K562 (cell line): ENCODE measurements around the gene PDZRN3. TPM values are rescaled to one million over a fixed set of nuclear protein-coding genes. Genes with fewer than 3 reads are reported as not detected.

ENCODE experiments used
- ATAC-seq: fragments of 200-7000 bp; cut with Tn5 transposase; 3 replicates; pipeline ENCODE4 v1.9.1; 2020; ENCODE audit warnings: moderate library complexity
- BruUV-seq: library from RNA; stranded (reverse); fragments of 400-500 nt; replicated peaks from 2 replicates; lab custom pipeline; 2021; lab: Mats Ljungman, UMichigan
- CTCF ChIA-PET: fragments of 300-600 bp; formaldehyde crosslinking; extraction: SDS; loops from one replicate; lab custom pipeline; 2021; ENCODE audit warnings: low intra/inter-chr PET ratio; lab: Yijun Ruan, JAX
- POLR2A ChIA-PET: fragments of 300-600, 350-650 bp; sonication (Branson Sonifier 250); formaldehyde crosslinking; extraction: SDS; loops from one replicate; lab custom pipeline; 2021; ENCODE audit warnings: antibody characterized with exemption, inconsistent platforms; lab: Yijun Ruan, JAX
- DNase-seq, 4 experiments: peaks; one replicate each; pipeline versions ENCODE4 v3.0.0 to v3.0.0-alpha.2; 2011 to 2018; ENCODE audit warnings: low spot score in 3 of 4, mixed read lengths in 3 of 4; ENCODE audit errors: extremely low read depth in 1 of 4
- FAIRE-seq: peaks from 2 replicates; lab custom pipeline; 2011; peaks lifted over from hg19 to GRCh38; lab: Jason Lieb, UNC
- H2AFZ ChIP-seq: 2 replicates; pipeline ENCODE4 v1.6.0; 2011; ENCODE audit warnings: low read depth, low read length, control low read depth, inconsistent platforms
- H3K27ac ChIP-seq: fragments of 200-600 bp; 3 replicates; pipeline ENCODE4 v1.8.0; 2011; ENCODE audit warnings: low read depth, mild to moderate bottlenecking, control low read depth, inconsistent platforms, low read length, moderate library complexity, mixed read lengths; ENCODE audit errors: extremely low read depth
- H3K27me3 ChIP-seq, 2 experiments: fragments of 300-600 bp in 1 of 2; 2 replicates in 1 of 2; 3 replicates in 1 of 2; pipeline versions ENCODE4 v1.6.0 to v1.8.0; 2011; ENCODE audit warnings: inconsistent platforms in 2 of 2, low read length in 2 of 2, mild to moderate bottlenecking in 1 of 2, mixed read lengths in 1 of 2, moderate library complexity in 1 of 2; ENCODE audit not compliant: control insufficient read depth in 2 of 2, insufficient read depth in 2 of 2
- H3K36me3 ChIP-seq: fragments of 300-600 bp; 3 replicates; pipeline ENCODE4 v1.8.0; 2011; ENCODE audit warnings: mild to moderate bottlenecking, low read length, inconsistent platforms; ENCODE audit not compliant: control insufficient read depth, insufficient read depth
- H3K4me1 ChIP-seq, 2 experiments: fragments of 200-600 bp in 1 of 2; replicated peaks in 1 of 2; 2 replicates in 1 of 2; 3 replicates in 1 of 2; pipeline versions ENCODE4 v1.5.1 to v1.8.0; 2011; ENCODE audit warnings: inconsistent platforms in 2 of 2, low read length in 2 of 2, mild to moderate bottlenecking in 1 of 2, mixed read lengths in 1 of 2, moderate library complexity in 1 of 2; ENCODE audit not compliant: control insufficient read depth in 2 of 2, insufficient read depth in 2 of 2
- H3K4me2 ChIP-seq: 2 replicates; pipeline ENCODE4 v1.6.1; 2011; ENCODE audit warnings: low read length, control low read depth, inconsistent platforms, mixed read lengths; ENCODE audit not compliant: insufficient read depth
- H3K4me3 ChIP-seq: fragments of 200-600 bp; sonication (generic), shearing (Covaris generic); 2 replicates; pipeline ENCODE4 v1.5.1; 2016; ENCODE audit warnings: control low read depth, inconsistent platforms
- H3K79me2 ChIP-seq: fragments of 200-600 bp; 3 replicates; pipeline ENCODE4 v1.8.0; 2011; ENCODE audit warnings: low read length, inconsistent platforms; ENCODE audit not compliant: control insufficient read depth, insufficient read depth
- H3K9ac ChIP-seq, 2 experiments: 2 replicates each; pipeline versions ENCODE4 v1.6.0 to v1.6.1; 2011; ENCODE audit warnings: low read depth in 2 of 2, low read length in 2 of 2, control low read depth in 1 of 2, inconsistent platforms in 1 of 2, mild to moderate bottlenecking in 1 of 2, mixed read lengths in 1 of 2; ENCODE audit not compliant: insufficient read depth in 1 of 2
- H3K9me1 ChIP-seq: one replicate; pipeline ENCODE4 v1.6.0; 2011; ENCODE audit warnings: inconsistent platforms, mild to moderate bottlenecking, low read length, moderate library complexity; ENCODE audit not compliant: control insufficient read depth, insufficient read depth
- H3K9me3 ChIP-seq: replicated peaks from 2 replicates; pipeline ENCODE4 v1.5.1; 2011; ENCODE audit warnings: low read depth, low read length, inconsistent platforms; ENCODE audit not compliant: control insufficient read depth, insufficient read depth
- H4K20me1 ChIP-seq: replicated peaks from 2 replicates; pipeline ENCODE4 v1.6.1; 2011; ENCODE audit warnings: low read length, inconsistent platforms, mixed read lengths; ENCODE audit not compliant: control insufficient read depth, insufficient read depth
- CBFA2T2 ChIP-seq: fragments of 450-650 bp; conservative IDR thresholded peaks from 2 replicates; pipeline ENCODE4 v1.6.1; 2017; ENCODE audit warnings: mild to moderate bottlenecking
- CUX1 ChIP-seq: fragments of 200-800 bp; sonication (Bioruptor generic); IDR thresholded peaks from 2 replicates; pipeline ENCODE4 v1.6.1; 2016; ENCODE audit warnings: missing genetic modification characterization, missing compliant biosample characterization
- POLR2H ChIP-seq: IDR thresholded peaks from 2 replicates; pipeline ENCODE4 v1.6.1; 2016; ENCODE audit warnings: missing genetic modification characterization, low read depth, mild to moderate bottlenecking, control low read depth, missing compliant biosample characterization, moderate library complexity
- TFAM ChIP-seq: fragments of 250-450 bp; sonication (Bioruptor Pico); conservative IDR thresholded peaks from 2 replicates; pipeline ENCODE4 v1.5.0; 2021; ENCODE audit warnings: mild to moderate bottlenecking, moderate library complexity
- WHSC1 ChIP-seq: IDR thresholded peaks from one replicate; pipeline ENCODE4 v1.6.1; 2012; ENCODE audit warnings: low read length, control low read depth, inconsistent platforms
- YBX1 ChIP-seq: fragments of 450-650 bp; IDR thresholded peaks from 2 replicates; pipeline ENCODE4 v1.7.1; 2016; ENCODE audit warnings: mild to moderate bottlenecking
- ZFP36 ChIP-seq: fragments of 150-350 bp; IDR thresholded peaks from 2 replicates; pipeline ENCODE4 v1.6.1; 2018; ENCODE audit warnings: low read length, low read depth; ENCODE audit not compliant: partially characterized antibody
- ZNF174 ChIP-seq: fragments of 250-450 bp; sonication (Bioruptor Pico); IDR thresholded peaks from 2 replicates; pipeline ENCODE4 v1.4.0; 2020; ENCODE audit warnings: mild to moderate bottlenecking
- ZNF699 ChIP-seq: fragments of 250-450 bp; sonication (Bioruptor Pico); IDR thresholded peaks from 2 replicates; pipeline ENCODE4 v1.8.0; 2021; ENCODE audit warnings: mild to moderate bottlenecking, moderate library complexity; ENCODE audit not compliant: insufficient replicate concordance
- ZNF780A ChIP-seq: fragments of 250-450 bp; sonication (Bioruptor Pico); IDR thresholded peaks from 2 replicates; pipeline ENCODE4 v1.5.0; 2021; ENCODE audit warnings: mild to moderate bottlenecking
- ZSCAN32 ChIP-seq: fragments of 450-650 bp; formaldehyde crosslinking; IDR thresholded peaks from 2 replicates; pipeline ENCODE4 v1.4.0; 2020; ENCODE audit warnings: mild to moderate bottlenecking, moderate library complexity
- WGBS: fragments of 100-300 bp; shearing (Covaris generic); methylation state at CpG from one replicate; pipeline ENCODE4 v1.1.6; 2016; ENCODE audit warnings: low coverage, mixed read lengths; ENCODE audit not compliant: insufficient coverage; ENCODE audit errors: missing lambda C conversion rate; 5-methylcytosine and 5-hydroxymethylcytosine counted together
- in situ Hi-C: fragments of 300-500 bp; cut with MboI; formaldehyde crosslinking; loops from 4 replicates; pipeline ENCODE4 v1.15.0; 2018; ENCODE audit warnings: inconsistent platforms, mixed read lengths
- intact Hi-C: fragments of 100-400 bp; cut with micrococcal nuclease; formaldehyde crosslinking; loops from 2 replicates; pipeline ENCODE4 v1.14.2; 2022
- polyA plus RNA-seq, 8 experiments: library from polyadenylated mRNA; depleted of rRNA in 4 of 8; stranded (reverse) in 5 of 8; unstranded in 3 of 8; fragments of >200 nt; fragmentation: Nextera tagmentation in 2 of 8; fragmentation: Illumina TruSeq in 1 of 8; extraction: Ambion mirVana in 2 of 8; extraction: Trizol in 1 of 8; gene quantifications; 2 replicates each; pipeline versions ENCODE4 v1.2.1 to v1.2.3, GENCODE V29; 2011 to 2014; ENCODE audit warnings: inconsistent platforms in 1 of 8, missing spikeins in 1 of 8
- total RNA-seq, 7 experiments: library from RNA; depleted of rRNA in 6 of 7; stranded (reverse); fragments of >200 nt in 6 of 7; fragmentation: Illumina TruSeq in 2 of 7; extraction: Trizol in 2 of 7; gene quantifications; 2 replicates each; pipeline versions ENCODE4 v1.2.1 to v1.2.3, GENCODE V29; 2011 to 2021; ENCODE audit warnings: low replicate concordance in 1 of 7
- TF ChIP-seq, protein P1 (sequence below): fragments of 450-650 bp; formaldehyde crosslinking; IDR thresholded peaks from 2 replicates; pipeline ENCODE4 v1.4.0; 2022; ENCODE audit warnings: missing genetic modification characterization
- TF ChIP-seq, protein P2 (sequence below): fragments of 200-400 bp; formaldehyde crosslinking; IDR thresholded peaks from 2 replicates; pipeline ENCODE4 v1.6.1; 2017; ENCODE audit warnings: mild to moderate bottlenecking, low read depth, low read length, moderate library complexity

Gene PDZRN3
- total and polyA plus RNA-seq, 9 of the 15 experiments (the other 6 are each of a cell fraction or from before 2014, with no cell fraction given), result 0.16 TPM; not detected in 8

DNA sequence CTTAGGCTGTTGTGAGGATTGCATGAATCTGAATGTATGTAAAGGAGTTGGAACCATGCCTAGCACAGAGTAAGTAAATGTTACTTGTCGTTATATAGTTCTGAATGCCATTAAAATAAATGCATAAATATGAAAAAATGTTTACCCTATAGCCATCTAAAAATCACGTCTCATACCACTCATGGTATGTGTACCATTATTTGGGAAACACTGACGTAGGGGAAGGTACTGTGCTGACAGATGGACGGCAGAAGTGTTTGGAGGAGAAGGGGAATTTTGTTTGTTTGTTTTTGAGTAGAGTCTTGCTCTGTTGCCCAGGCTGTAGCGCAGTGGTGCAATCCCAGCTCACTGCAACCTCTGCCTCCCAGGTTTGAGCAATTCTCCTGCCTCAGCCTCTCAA is 30.5 kb upstream of the PDZRN3 start:
- in situ Hi-C loops (no loop called here), intact Hi-C loops (no loop called here)
- Histone ChIP-seq H3K4me2 (no peak overlapping the region), H4K20me1 (no peaks in the 10 kb centered on the region), H3K9me3 (no peaks in the 10 kb centered on the region), H3K4me3 (no peak overlapping the region), H3K27ac (no peak overlapping the region), H3K27me3 (no peaks in the 10 kb centered on the region), H3K9ac (no peak overlapping the region), H3K9me1 (no peaks in the 10 kb centered on the region), H2AFZ (no peak overlapping the region), H3K79me2 (no peaks in the 10 kb centered on the region), H3K4me1 (no peaks in the 10 kb centered on the region), H3K36me3 (no peaks in the 10 kb centered on the region)
- ATAC-seq, result no peak
- POLR2A ChIA-PET, result no interaction called here
- no TSS peak for BruUV-seq
- WGBS, result 0% methylated on average over 3 of the region's 5 CpGs
- no peak for DNase-seq
- no peak for FAIRE-seq
- CTCF ChIA-PET, result no interaction called here
- no peak for TF ChIP-seq POLR2H (tag)
- no peak for TF ChIP-seq WHSC1
- no peak for TF ChIP-seq ZSCAN32 (CRISPR knock-in tag)
- no peak for TF ChIP-seq TFAM (CRISPR knock-in tag)
- TF ChIP-seq ZFP36, result no peak
- TF ChIP-seq, protein P1, sequence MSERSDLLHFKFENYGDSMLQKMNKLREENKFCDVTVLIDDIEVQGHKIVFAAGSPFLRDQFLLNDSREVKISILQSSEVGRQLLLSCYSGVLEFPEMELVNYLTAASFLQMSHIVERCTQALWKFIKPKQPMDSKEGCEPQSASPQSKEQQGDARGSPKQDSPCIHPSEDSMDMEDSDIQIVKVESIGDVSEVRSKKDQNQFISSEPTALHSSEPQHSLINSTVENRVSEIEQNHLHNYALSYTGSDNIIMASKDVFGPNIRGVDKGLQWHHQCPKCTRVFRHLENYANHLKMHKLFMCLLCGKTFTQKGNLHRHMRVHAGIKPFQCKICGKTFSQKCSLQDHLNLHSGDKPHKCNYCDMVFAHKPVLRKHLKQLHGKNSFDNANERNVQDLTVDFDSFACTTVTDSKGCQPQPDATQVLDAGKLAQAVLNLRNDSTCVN, result no peak
- TF ChIP-seq ZNF780A (CRISPR knock-in tag), result no peak
- TF ChIP-seq ZNF699 (CRISPR knock-in tag), result no peak
- TF ChIP-seq, protein P2, sequence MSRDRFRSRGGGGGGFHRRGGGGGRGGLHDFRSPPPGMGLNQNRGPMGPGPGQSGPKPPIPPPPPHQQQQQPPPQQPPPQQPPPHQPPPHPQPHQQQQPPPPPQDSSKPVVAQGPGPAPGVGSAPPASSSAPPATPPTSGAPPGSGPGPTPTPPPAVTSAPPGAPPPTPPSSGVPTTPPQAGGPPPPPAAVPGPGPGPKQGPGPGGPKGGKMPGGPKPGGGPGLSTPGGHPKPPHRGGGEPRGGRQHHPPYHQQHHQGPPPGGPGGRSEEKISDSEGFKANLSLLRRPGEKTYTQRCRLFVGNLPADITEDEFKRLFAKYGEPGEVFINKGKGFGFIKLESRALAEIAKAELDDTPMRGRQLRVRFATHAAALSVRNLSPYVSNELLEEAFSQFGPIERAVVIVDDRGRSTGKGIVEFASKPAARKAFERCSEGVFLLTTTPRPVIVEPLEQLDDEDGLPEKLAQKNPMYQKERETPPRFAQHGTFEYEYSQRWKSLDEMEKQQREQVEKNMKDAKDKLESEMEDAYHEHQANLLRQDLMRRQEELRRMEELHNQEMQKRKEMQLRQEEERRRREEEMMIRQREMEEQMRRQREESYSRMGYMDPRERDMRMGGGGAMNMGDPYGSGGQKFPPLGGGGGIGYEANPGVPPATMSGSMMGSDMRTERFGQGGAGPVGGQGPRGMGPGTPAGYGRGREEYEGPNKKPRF, result no peak
- TF ChIP-seq YBX1, result no peak
- TF ChIP-seq CUX1 (CRISPR knock-in tag), result no peak
- no peak for TF ChIP-seq ZNF174 (CRISPR knock-in tag)
- TF ChIP-seq CBFA2T2, result no peak
